K562 (cell line): ENCODE data around the gene C10orf143. TPM values are rescaled to one million over a fixed set of nuclear protein-coding genes. Genes with fewer than 3 reads are reported as not detected.

ENCODE experiments used
- ATAC-seq: fragments of 200-7000 bp; cut with Tn5 transposase; 3 replicates; pipeline ENCODE4 v1.9.1; 2020; ENCODE audit warnings: moderate library complexity
- BruUV-seq: library from RNA; stranded (reverse); fragments of 400-500 nt; replicated peaks from 2 replicates; lab custom pipeline; 2021; lab: Mats Ljungman, UMichigan
- CTCF ChIA-PET: fragments of 300-600 bp; formaldehyde crosslinking; extraction: SDS; loops from one replicate; lab custom pipeline; 2021; ENCODE audit warnings: low intra/inter-chr PET ratio; lab: Yijun Ruan, JAX
- POLR2A ChIA-PET: fragments of 300-600, 350-650 bp; sonication (Branson Sonifier 250); formaldehyde crosslinking; extraction: SDS; loops from one replicate; lab custom pipeline; 2021; ENCODE audit warnings: antibody characterized with exemption, inconsistent platforms; lab: Yijun Ruan, JAX
- DNase-seq, 4 experiments: peaks; one replicate each; pipeline versions ENCODE4 v3.0.0 to v3.0.0-alpha.2; 2011 to 2018; ENCODE audit warnings: low spot score in 3 of 4, mixed read lengths in 3 of 4; ENCODE audit errors: extremely low read depth in 1 of 4
- FAIRE-seq: peaks from 2 replicates; lab custom pipeline; 2011; peaks lifted over from hg19 to GRCh38; lab: Jason Lieb, UNC
- H2AFZ ChIP-seq: 2 replicates; pipeline ENCODE4 v1.6.0; 2011; ENCODE audit warnings: low read depth, low read length, control low read depth, inconsistent platforms
- H3K27ac ChIP-seq: fragments of 200-600 bp; 3 replicates; pipeline ENCODE4 v1.8.0; 2011; ENCODE audit warnings: low read depth, mild to moderate bottlenecking, control low read depth, inconsistent platforms, low read length, moderate library complexity, mixed read lengths; ENCODE audit errors: extremely low read depth
- H3K27me3 ChIP-seq, 2 experiments: fragments of 300-600 bp in 1 of 2; 2 replicates in 1 of 2; 3 replicates in 1 of 2; pipeline versions ENCODE4 v1.6.0 to v1.8.0; 2011; ENCODE audit warnings: inconsistent platforms in 2 of 2, low read length in 2 of 2, mild to moderate bottlenecking in 1 of 2, mixed read lengths in 1 of 2, moderate library complexity in 1 of 2; ENCODE audit not compliant: control insufficient read depth in 2 of 2, insufficient read depth in 2 of 2
- H3K36me3 ChIP-seq: fragments of 300-600 bp; 3 replicates; pipeline ENCODE4 v1.8.0; 2011; ENCODE audit warnings: mild to moderate bottlenecking, low read length, inconsistent platforms; ENCODE audit not compliant: control insufficient read depth, insufficient read depth
- H3K4me1 ChIP-seq, 2 experiments: fragments of 200-600 bp in 1 of 2; replicated peaks in 1 of 2; 2 replicates in 1 of 2; 3 replicates in 1 of 2; pipeline versions ENCODE4 v1.5.1 to v1.8.0; 2011; ENCODE audit warnings: inconsistent platforms in 2 of 2, low read length in 2 of 2, mild to moderate bottlenecking in 1 of 2, mixed read lengths in 1 of 2, moderate library complexity in 1 of 2; ENCODE audit not compliant: control insufficient read depth in 2 of 2, insufficient read depth in 2 of 2
- H3K4me2 ChIP-seq: 2 replicates; pipeline ENCODE4 v1.6.1; 2011; ENCODE audit warnings: low read length, control low read depth, inconsistent platforms, mixed read lengths; ENCODE audit not compliant: insufficient read depth
- H3K4me3 ChIP-seq: fragments of 200-600 bp; sonication (generic), shearing (Covaris generic); 2 replicates; pipeline ENCODE4 v1.5.1; 2016; ENCODE audit warnings: control low read depth, inconsistent platforms
- H3K79me2 ChIP-seq: fragments of 200-600 bp; 3 replicates; pipeline ENCODE4 v1.8.0; 2011; ENCODE audit warnings: low read length, inconsistent platforms; ENCODE audit not compliant: control insufficient read depth, insufficient read depth
- H3K9ac ChIP-seq, 2 experiments: 2 replicates each; pipeline versions ENCODE4 v1.6.0 to v1.6.1; 2011; ENCODE audit warnings: low read depth in 2 of 2, low read length in 2 of 2, control low read depth in 1 of 2, inconsistent platforms in 1 of 2, mild to moderate bottlenecking in 1 of 2, mixed read lengths in 1 of 2; ENCODE audit not compliant: insufficient read depth in 1 of 2
- H3K9me1 ChIP-seq: one replicate; pipeline ENCODE4 v1.6.0; 2011; ENCODE audit warnings: inconsistent platforms, mild to moderate bottlenecking, low read length, moderate library complexity; ENCODE audit not compliant: control insufficient read depth, insufficient read depth
- H3K9me3 ChIP-seq: replicated peaks from 2 replicates; pipeline ENCODE4 v1.5.1; 2011; ENCODE audit warnings: low read depth, low read length, inconsistent platforms; ENCODE audit not compliant: control insufficient read depth, insufficient read depth
- H4K20me1 ChIP-seq: replicated peaks from 2 replicates; pipeline ENCODE4 v1.6.1; 2011; ENCODE audit warnings: low read length, inconsistent platforms, mixed read lengths; ENCODE audit not compliant: control insufficient read depth, insufficient read depth
- ATF6 ChIP-seq: sonication (generic); formaldehyde crosslinking; IDR thresholded peaks from 2 replicates; pipeline ENCODE4 v1.4.0; 2020; ENCODE audit warnings: mild to moderate bottlenecking, missing genetic modification reagents
- BRF2 ChIP-seq: IDR thresholded peaks from 3 replicates; pipeline ENCODE4 v1.6.1; 2011; ENCODE audit warnings: borderline replicate concordance, mild to moderate bottlenecking; ENCODE audit not compliant: insufficient read length, insufficient read depth
- HEY1 ChIP-seq: fragments of 250-450 bp; sonication (Bioruptor Pico); IDR thresholded peaks from 2 replicates; pipeline ENCODE4 v1.5.0; 2020; ENCODE audit warnings: mild to moderate bottlenecking, moderate library complexity, borderline replicate concordance
- HINFP ChIP-seq: fragments of 450-650 bp; conservative IDR thresholded peaks from 2 replicates; pipeline ENCODE4 v1.6.1; 2016; ENCODE audit warnings: missing genetic modification characterization, low read depth, mild to moderate bottlenecking, control low read depth, missing compliant biosample characterization
- ILK ChIP-seq: fragments of 450-650 bp; IDR thresholded peaks from 2 replicates; pipeline ENCODE4 v1.6.1; 2016; ENCODE audit warnings: missing genetic modification characterization, low read depth, mild to moderate bottlenecking, missing compliant biosample characterization, moderate library complexity, borderline replicate concordance
- MNT ChIP-seq, 2 experiments: fragments of 450-650 bp; conservative IDR thresholded peaks; 2 replicates each; pipeline ENCODE4 v1.6.1; 2017; ENCODE audit warnings: mild to moderate bottlenecking in 2 of 2, moderate library complexity in 2 of 2
- NFIX ChIP-seq: fragments of 250-450 bp; sonication (Bioruptor Pico); IDR thresholded peaks from 2 replicates; pipeline ENCODE4 v1.4.0; 2020; ENCODE audit warnings: low read depth, mild to moderate bottlenecking, moderate library complexity
- RAD21 ChIP-seq, 2 experiments: fragments of 250-450 bp in 1 of 2; fragments of 450-650 bp in 1 of 2; sonication (Bioruptor Pico) in 1 of 2; formaldehyde crosslinking in 1 of 2; IDR thresholded peaks in 1 of 2; conservative IDR thresholded peaks in 1 of 2; 2 replicates each; pipeline versions ENCODE4 v1.4.0 to v1.8.0; 2020 to 2022; ENCODE audit warnings: mild to moderate bottlenecking in 2 of 2, moderate library complexity in 1 of 2
- RBM39 ChIP-seq: fragments of 200-400 bp; formaldehyde crosslinking; optimal IDR thresholded peaks from 2 replicates; pipeline ENCODE3; 2018; ENCODE audit warnings: low read depth, low read length
- ZNF280A ChIP-seq: fragments of 450-650 bp; IDR thresholded peaks from 2 replicates; pipeline ENCODE4 v1.6.1; 2018; ENCODE audit warnings: mild to moderate bottlenecking, low read depth; ENCODE audit not compliant: partially characterized antibody
- WGBS: fragments of 100-300 bp; shearing (Covaris generic); methylation state at CpG from one replicate; pipeline ENCODE4 v1.1.6; 2016; ENCODE audit warnings: low coverage, mixed read lengths; ENCODE audit not compliant: insufficient coverage; ENCODE audit errors: missing lambda C conversion rate; 5-methylcytosine and 5-hydroxymethylcytosine counted together
- in situ Hi-C: fragments of 300-500 bp; cut with MboI; formaldehyde crosslinking; loops from 4 replicates; pipeline ENCODE4 v1.15.0; 2018; ENCODE audit warnings: inconsistent platforms, mixed read lengths
- intact Hi-C: fragments of 100-400 bp; cut with micrococcal nuclease; formaldehyde crosslinking; loops from 2 replicates; pipeline ENCODE4 v1.14.2; 2022
- polyA plus RNA-seq, 8 experiments: library from polyadenylated mRNA; depleted of rRNA in 4 of 8; stranded (reverse) in 5 of 8; unstranded in 3 of 8; fragments of >200 nt; fragmentation: Nextera tagmentation in 2 of 8; fragmentation: Illumina TruSeq in 1 of 8; extraction: Ambion mirVana in 2 of 8; extraction: Trizol in 1 of 8; gene quantifications; 2 replicates each; pipeline versions ENCODE4 v1.2.1 to v1.2.3, GENCODE V29; 2011 to 2014; ENCODE audit warnings: inconsistent platforms in 1 of 8, missing spikeins in 1 of 8
- total RNA-seq, 7 experiments: library from RNA; depleted of rRNA in 6 of 7; stranded (reverse); fragments of >200 nt in 6 of 7; fragmentation: Illumina TruSeq in 2 of 7; extraction: Trizol in 2 of 7; gene quantifications; 2 replicates each; pipeline versions ENCODE4 v1.2.1 to v1.2.3, GENCODE V29; 2011 to 2021; ENCODE audit warnings: low replicate concordance in 1 of 7
- TF ChIP-seq, protein P1 (sequence below): fragments of 250-450 bp; sonication (Bioruptor Pico); IDR thresholded peaks from 2 replicates; pipeline ENCODE4 v1.8.0; 2021; ENCODE audit warnings: mild to moderate bottlenecking, moderate library complexity

Gene C10orf143
- total and polyA plus RNA-seq, 9 of the 15 experiments (the other 6 are each of a cell fraction or from before 2014, with no cell fraction given) = 0.07 to 0.42 (median 0.25) TPM; not detected in 2

GRCh38 chr10:130049244-130049643 lies 61.4 kb downstream of the C10orf143 start:
- ATAC-seq (no peak), DNase-seq (no peak), FAIRE-seq (no peak)
- intact Hi-C loops (no loop called here), in situ Hi-C loops (no loop called here)
- no peaks in the 10 kb centered on the region for H3K9me1 ChIP-seq
- H3K36me3 ChIP-seq = no peaks in the 10 kb centered on the region
- CTCF ChIA-PET = no interaction called here
- no peaks in the 10 kb centered on the region for H3K9me3 ChIP-seq
- BruUV-seq = no TSS peak
- no peak overlapping the region for H3K4me3 ChIP-seq
- H3K9ac ChIP-seq = no peak overlapping the region
- no peak overlapping the region for H3K27ac ChIP-seq
- peaks cover 0 to 11% of the 10 kb centered on the region in 2 experiments; a peak in 2 of 5 replicates for H3K4me1 ChIP-seq
- no peaks in the 10 kb centered on the region for H3K79me2 ChIP-seq
- H4K20me1 ChIP-seq = no peaks in the 10 kb centered on the region
- no peak overlapping the region for H3K4me2 ChIP-seq
- POLR2A ChIA-PET = no interaction called here
- 0% methylated on average over 11 of the region's 12 CpGs for WGBS
- H2AFZ ChIP-seq = no peak overlapping the region
- peaks cover 6 to 33% of the 10 kb centered on the region in 2 experiments; a peak in 4 of 5 replicates for H3K27me3 ChIP-seq
- TF ChIP-seq ZNF280A (no peak), HEY1 (CRISPR knock-in tag) (no peak), ILK (tag) (no peak), RBM39 (no peak), ATF6 (CRISPR knock-in tag) (no peak), NFIX (no peak), MNT (conservative IDR thresholded peaks at IDR 0.05) (no peak), BRF2 (no peak), HINFP (no peak), RAD21 (CRISPR knock-in tag; conservative IDR thresholded peaks at IDR 0.05 in 1 of 2, IDR thresholded peaks at IDR 0.05 in 1 of 2) (no peak)
- TF ChIP-seq, protein P1, sequence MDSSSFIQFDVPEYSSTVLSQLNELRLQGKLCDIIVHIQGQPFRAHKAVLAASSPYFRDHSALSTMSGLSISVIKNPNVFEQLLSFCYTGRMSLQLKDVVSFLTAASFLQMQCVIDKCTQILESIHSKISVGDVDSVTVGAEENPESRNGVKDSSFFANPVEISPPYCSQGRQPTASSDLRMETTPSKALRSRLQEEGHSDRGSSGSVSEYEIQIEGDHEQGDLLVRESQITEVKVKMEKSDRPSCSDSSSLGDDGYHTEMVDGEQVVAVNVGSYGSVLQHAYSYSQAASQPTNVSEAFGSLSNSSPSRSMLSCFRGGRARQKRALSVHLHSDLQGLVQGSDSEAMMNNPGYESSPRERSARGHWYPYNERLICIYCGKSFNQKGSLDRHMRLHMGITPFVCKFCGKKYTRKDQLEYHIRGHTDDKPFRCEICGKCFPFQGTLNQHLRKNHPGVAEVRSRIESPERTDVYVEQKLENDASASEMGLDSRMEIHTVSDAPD (CRISPR knock-in tag) = no peak
